Large intestine (tissue), 12 donors: ENCODE results near the gene TNIP3. TPM values are rescaled to one million over a fixed set of nuclear protein-coding genes. Genes with fewer than 3 reads are reported as not detected.
"Not testable (repeated sequence)": the region's sequence is repeated elsewhere in the genome, so short reads cannot be mapped to it uniquely, and the experiment has no call there.

Source experiments
- DNase-seq, 2 donors: peaks; one replicate each; pipeline versions ENCODE4 v3.0.0 to v3.0.0-alpha.2; 2013
- H3K27ac ChIP-seq: one replicate; pipeline ENCODE4 v1.5.1; 2013; ENCODE audit warnings: low read length
- H3K27me3 ChIP-seq: 2 replicates; pipeline ENCODE4 v1.6.1; 2013; ENCODE audit warnings: low read length; ENCODE audit not compliant: control insufficient read depth, insufficient read depth
- H3K36me3 ChIP-seq: 2 replicates; pipeline ENCODE4 v1.6.1; 2013; ENCODE audit warnings: low read length; ENCODE audit not compliant: control insufficient read depth, insufficient read depth
- H3K4me1 ChIP-seq: one replicate; pipeline ENCODE4 v1.6.1; 2013; ENCODE audit warnings: low read length; ENCODE audit not compliant: control insufficient read depth, insufficient read depth
- H3K4me3 ChIP-seq: one replicate; pipeline ENCODE4 v1.5.1; 2013; ENCODE audit warnings: low read length
- H3K9me3 ChIP-seq: one replicate; pipeline ENCODE4 v1.6.1; 2013; ENCODE audit warnings: mild to moderate bottlenecking, low read depth, low read length, moderate library complexity; ENCODE audit not compliant: control insufficient read depth
- WGBS: methylation state at CpG from one replicate; pipeline ENCODE4 v1.1.5; 2013; ENCODE audit warnings: low lambda C conversion rate; ENCODE audit not compliant: insufficient coverage; 5-methylcytosine and 5-hydroxymethylcytosine counted together
- long read RNA-seq, 11 donors: transcript quantifications; one replicate each; lab custom pipeline, GENCODE V29; 2026
- polyA plus RNA-seq: library from polyadenylated mRNA; unstranded; fragments of 120-200 nt; gene quantifications from one replicate; pipeline ENCODE4 v1.2.1, GENCODE V29; 2013

The TNIP3 gene
- polyA plus RNA-seq = 0.16 TPM
- long read RNA-seq, donor 1 = 0 reads
- long read RNA-seq, donor 2 = 0 reads
- long read RNA-seq, donor 3 = 0 reads
- long read RNA-seq, donor 4 = 0 reads
- long read RNA-seq, donor 5 = 0 reads
- long read RNA-seq, donor 6 = 0 reads
- long read RNA-seq, donor 7 = 0 reads
- long read RNA-seq, donor 8 = 0 reads
- long read RNA-seq, donor 9 = 0 reads
- long read RNA-seq, donor 10 = 0 reads
- long read RNA-seq, donor 11 = 0 reads

- no peak for DNase-seq
- no peaks in the 10 kb centered on the region for H3K9me3 ChIP-seq
- no peaks in the 10 kb centered on the region for H3K4me1 ChIP-seq
- whole genome bisulfite sequencing = no CpG with 5 or more reads among the region's 4 CpGs
- no peaks in the 10 kb centered on the region for H3K27me3 ChIP-seq
- H3K4me3 ChIP-seq = no peak within 1 kb of the TSS
- H3K27ac ChIP-seq = no peak within 1 kb of the TSS
- no peaks in the 10 kb centered on the region for H3K36me3 ChIP-seq
Measured at GRCh38 chr4:121164291-121164690, at the start of gene TNIP3. Gene TNIP3 (minus strand): TSS chr4:121164321. CDS start chr4:121164125, 196 bp downstream.

- H3K36me3 ChIP-seq = no peaks in the 10 kb centered on the region
- no peaks in the 10 kb centered on the region for H3K27me3 ChIP-seq
- H3K4me1 ChIP-seq = no peaks in the 10 kb centered on the region
- H3K27ac ChIP-seq = no peak overlapping the region
- DNase-seq = no peak
- H3K4me3 ChIP-seq = no peak overlapping the region
- 40% methylated on average over 1 of the region's 2 CpGs for WGBS
- no peaks in the 10 kb centered on the region for H3K9me3 ChIP-seq
Measured at GRCh38 chr4:121212806-121213205, 48.7 kb upstream of the TNIP3 start.

GRCh38 chr4:121209171-121209570 lies 45.0 kb upstream of the TNIP3 start:
- no peaks in the 10 kb centered on the region for H3K4me1 ChIP-seq
- WGBS = no CpG with 5 or more reads among the region's 1 CpG
- H3K4me3 ChIP-seq = no peak overlapping the region
- no peaks in the 10 kb centered on the region for H3K36me3 ChIP-seq
- no peak overlapping the region for H3K27ac ChIP-seq
- no peak for DNase-seq
- no peaks in the 10 kb centered on the region for H3K27me3 ChIP-seq
- no peaks in the 10 kb centered on the region for H3K9me3 ChIP-seq

GRCh38 chr4:121208244-121209007 lies 44.3 kb upstream of the TNIP3 start:
- no peaks in the 10 kb centered on the region for H3K27me3 ChIP-seq
- H3K36me3 ChIP-seq = no peaks in the 10 kb centered on the region
- no peak overlapping the region for H3K4me3 ChIP-seq
- no peak overlapping the region for H3K27ac ChIP-seq
- H3K4me1 ChIP-seq = no peaks in the 10 kb centered on the region
- no peak for DNase-seq
- no CpG with 5 or more reads among the region's 4 CpGs for WGBS
- no peaks in the 10 kb centered on the region for H3K9me3 ChIP-seq

- H3K36me3 ChIP-seq, H3K27ac ChIP-seq, H3K4me3 ChIP-seq, H3K4me1 ChIP-seq, DNase-seq, H3K27me3 ChIP-seq, H3K9me3 ChIP-seq: not testable (repeated sequence)
- WGBS = 100% methylated on average over 1 of the region's 3 CpGs
Measured at GRCh38 chr4:121205777-121206176, 41.7 kb upstream of the TNIP3 start.

- WGBS = 80% methylated on average over 1 of the region's 3 CpGs
- Histone ChIP-seq H3K9me3 (no peaks in the 10 kb centered on the region), H3K27ac (no peak overlapping the region)
Measured at GRCh38 chr4:121200795-121201472, 36.8 kb upstream of the TNIP3 start.

GRCh38 chr4:121199742-121200561 lies 35.8 kb upstream of the TNIP3 start:
- no peak for DNase-seq
- H3K9me3 ChIP-seq = no peaks in the 10 kb centered on the region
- H3K27me3 ChIP-seq = peaks cover 5% of the 10 kb centered on the region
- WGBS = no CpG with 5 or more reads among the region's 10 CpGs
- no peaks in the 10 kb centered on the region for H3K36me3 ChIP-seq
- H3K4me1 ChIP-seq = no peaks in the 10 kb centered on the region
- no peak overlapping the region for H3K27ac ChIP-seq
- H3K4me3 ChIP-seq = no peak overlapping the region

More at GRCh38 chr4:121200795-121201472, 36.8 kb upstream of the TNIP3 start:
- DNase-seq = no peak
- H3K36me3 ChIP-seq = no peaks in the 10 kb centered on the region
- H3K4me3 ChIP-seq = no peak overlapping the region
- H3K27me3 ChIP-seq = peaks cover under 1% of the 10 kb centered on the region
- no peaks in the 10 kb centered on the region for H3K4me1 ChIP-seq

- Histone ChIP-seq H3K27ac (no peak overlapping the region), H3K4me1 (no peaks in the 10 kb centered on the region)
Measured at GRCh38 chr4:121198251-121198650, 34.1 kb upstream of the TNIP3 start.

GRCh38 chr4:121195649-121196048 lies 31.5 kb upstream of the TNIP3 start:
- H3K9me3 ChIP-seq = no peaks in the 10 kb centered on the region
- H3K27ac ChIP-seq = no peak overlapping the region
- no peaks in the 10 kb centered on the region for H3K36me3 ChIP-seq
- WGBS = no CpG with 5 or more reads among the region's 2 CpGs
- H3K27me3 ChIP-seq = peaks cover 5% of the 10 kb centered on the region
- no peak overlapping the region for H3K4me3 ChIP-seq
- DNase-seq = no peak
- H3K4me1 ChIP-seq = no peaks in the 10 kb centered on the region

More at GRCh38 chr4:121198251-121198650, 34.1 kb upstream of the TNIP3 start:
- no peak for DNase-seq
- no peaks in the 10 kb centered on the region for H3K36me3 ChIP-seq
- no peak overlapping the region for H3K4me3 ChIP-seq
- H3K27me3 ChIP-seq = peaks cover 5% of the 10 kb centered on the region
- H3K9me3 ChIP-seq = no peaks in the 10 kb centered on the region

GRCh38 chr4:121192480-121192879 lies 28.4 kb upstream of the TNIP3 start:
- no peaks in the 10 kb centered on the region for H3K9me3 ChIP-seq
- no peaks in the 10 kb centered on the region for H3K36me3 ChIP-seq
- peaks cover 4% of the 10 kb centered on the region for H3K4me1 ChIP-seq
- H3K4me3 ChIP-seq = no peak overlapping the region
- peaks cover 5% of the 10 kb centered on the region for H3K27me3 ChIP-seq
- WGBS = 40% methylated on average over 5 of the region's 6 CpGs
- DNase-seq = peak in 1 of 2 donors; percentile 14
- no peak overlapping the region for H3K27ac ChIP-seq
